Renal cortex interstitium (tissue), 15 donors: ENCODE results near the gene OR4C16. TPM values are rescaled to one million over a fixed set of nuclear protein-coding genes. Genes with fewer than 3 reads are reported as not detected.

Experiments
- DNase-seq, 11 donors: peaks; one replicate each; pipeline ENCODE4 v3.0.0-alpha.2; 2013; ENCODE audit warnings: low read depth in 9 of 11, low spot score in 4 of 11; ENCODE audit errors: extremely low read depth in 1 of 11
- long read RNA-seq, 16 experiments: transcript quantifications; one replicate each; lab custom pipeline, GENCODE V29; 2026
- polyA plus RNA-seq, 3 donors: library from polyadenylated mRNA; unstranded; fragments of 120-200 nt; gene quantifications; one replicate each; pipeline ENCODE4 v1.2.1, GENCODE V29; 2013; ENCODE audit not compliant: insufficient read length in 3 of 3

Gene OR4C16
- not detected for polyA plus RNA-seq
- long read RNA-seq, donor 1 = 0 reads
- long read RNA-seq, donor 2 = 0 reads
- long read RNA-seq, donor 3 = 0 reads
- long read RNA-seq, donor 4 = 0 reads
- long read RNA-seq, donor 5 = 0 reads
- long read RNA-seq, donor 6 = 0 reads
- long read RNA-seq, donor 7 = 0 reads
- long read RNA-seq, donor 8 = 0 reads
- long read RNA-seq, donor 9 = 0 reads
- long read RNA-seq, donor 10 = 0 reads
- long read RNA-seq, donor 11 = 0 reads
- long read RNA-seq, donor 12 = 0 reads
- long read RNA-seq, donor 13 = 0 reads
- long read RNA-seq, donor 14 = 0 reads
- long read RNA-seq, donor 15 = 0 reads
- long read RNA-seq, donor 16 = 0 reads

- DNase-seq = no peak
Observed at GRCh38 chr11:55571828-55572227, at the start of gene OR4C16. OR4C16 (plus strand) TSS chr11:55572128; CDS start chr11:55572128, 0 bp downstream.

GRCh38 chr11:55554169-55554568 is 17.8 kb upstream of the OR4C16 start, which contains the start of gene OR4C15:
OR4C15 (plus strand) TSS chr11:55554469; CDS start chr11:55554469, 0 bp downstream.
- DNase-seq = no peak

- DNase-seq = no peak
Observed at GRCh38 chr11:55572548-55572947, 620 bp downstream of the OR4C16 start.

GRCh38 chr11:55607545-55607944 is 35.6 kb downstream of the OR4C16 start, which contains the start of gene OR4C11:
OR4C11 (minus strand) TSS chr11:55607645; CDS start chr11:55604373, 3,272 bp downstream.
- no peak for DNase-seq

Other genes with a start within 250 kb of the OR4C16 start
- not detected for gene OR4A16, start 228.9 kb upstream of the OR4C16 start, polyA plus RNA-seq
- gene OR4A15, start 204.2 kb upstream of the OR4C16 start, polyA plus RNA-seq = not detected
- not detected for gene OR4C15, start 17.7 kb upstream of the OR4C16 start, polyA plus RNA-seq
- gene OR4C11, start 35.5 kb downstream of the OR4C16 start, polyA plus RNA-seq = not detected
- gene OR4P4, start 63.0 kb downstream of the OR4C16 start, polyA plus RNA-seq = under 1 TPM in 1 of 3 donors, not detected in 2; 0.33 TPM
- gene OR4S2, start 76.2 kb downstream of the OR4C16 start, polyA plus RNA-seq = not detected
- gene OR4C6, start 90.1 kb downstream of the OR4C16 start, polyA plus RNA-seq = not detected
- not detected for gene OR5D13, start 201.3 kb downstream of the OR4C16 start, polyA plus RNA-seq
- gene OR5D14, start 223.4 kb downstream of the OR4C16 start, polyA plus RNA-seq = not detected
- not detected for gene OR5L1, start 239.2 kb downstream of the OR4C16 start, polyA plus RNA-seq
- not detected for gene OR5D18, start 247.5 kb downstream of the OR4C16 start, polyA plus RNA-seq